Body of pancreas (tissue), 4 donors: Measurements from ENCODE around the gene FCN3.
A peak's percentile ranks its signal among the peaks of the same experiment; 100 is the strongest.

Source experiments
- CTCF ChIP-seq, 7 experiments: fragments of 450-650 bp in 4 of 7; fragments of 200-600 bp in 3 of 7; sonication (generic) in 3 of 7; IDR thresholded peaks; one replicate each; pipeline ENCODE4 v1.5.1; 2016 to 2019; ENCODE audit warnings: antibody characterized with exemption in 7 of 7
- POLR2A ChIP-seq, 3 donors: fragments of 450-650 bp; IDR thresholded peaks; one replicate each; pipeline ENCODE4 v1.6.1; 2016; ENCODE audit warnings: antibody characterized with exemption in 3 of 3, mild to moderate bottlenecking in 2 of 3

- peak; percentile 67 to 80 (median 77) for TF ChIP-seq POLR2A (IDR thresholded peaks at IDR 0.05)
- TF ChIP-seq CTCF (IDR thresholded peaks at IDR 0.05), result peak in 5 of 7 experiments; percentile 9 to 63 (median 33)
Observed at GRCh38 chr1:27366411-27367159, 8.0 kb downstream of the FCN3 start, which contains the start of gene MAP3K6.
